ENCODE results near the gene H2BW1.

DNA sequence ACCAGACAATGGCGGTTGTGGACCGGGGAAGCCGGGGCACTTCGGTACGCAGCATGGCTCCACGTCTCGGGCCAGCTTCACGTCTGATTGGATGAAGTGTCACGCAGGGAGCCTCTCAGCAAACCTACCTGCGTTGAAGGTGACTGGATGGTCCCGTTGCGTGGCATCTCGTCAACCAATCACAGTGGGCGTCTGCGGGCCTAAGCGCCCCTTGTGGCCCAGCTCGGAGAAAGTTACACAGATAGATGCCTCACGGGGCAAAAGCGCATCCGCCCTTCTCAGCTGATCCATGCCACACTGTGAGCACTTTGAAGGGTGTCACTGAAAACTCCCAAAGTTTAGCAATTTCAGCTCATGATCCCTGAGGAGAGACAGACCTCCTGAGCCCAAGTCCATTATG lies at the start of gene H2BW1:
- TF ChIP-seq POLR2A (IDR thresholded peaks at IDR 0.05; ENCODE audit: low read length) (no peak), GATA1 (IDR thresholded peaks at IDR 0.05; ENCODE audit: low read depth, low read length) (no peak)
